ENCODE measurements around the gene KIF6.

KIF6 gene

GRCh38 chr6:39665861-39666260, 59.3 kb downstream of the KIF6 start:
- DNase-seq, result no peak
- ATAC-seq, result no peak

GRCh38 chr6:39664173-39664572, 61.0 kb downstream of the KIF6 start:
- DNase-seq, result no peak
- no peak for ATAC-seq

- DNase-seq (no peak), ATAC-seq (no peak)
Measured at GRCh38 chr6:39657355-39658135, 67.7 kb downstream of the KIF6 start.

- no peak for ATAC-seq
- DNase-seq, result no peak
Measured at GRCh38 chr6:39654121-39654520, 71.1 kb downstream of the KIF6 start.

GRCh38 chr6:39653612-39654011, 71.6 kb downstream of the KIF6 start:
- no peak for ATAC-seq

GRCh38 chr6:39649996-39650395, 75.2 kb downstream of the KIF6 start:
- no peak for DNase-seq
- ATAC-seq, result no peak

More at GRCh38 chr6:39653612-39654011, 71.6 kb downstream of the KIF6 start:
- DNase-seq, result no peak

GRCh38 chr6:39646751-39647420, 78.3 kb downstream of the KIF6 start:
- DNase-seq (no peak), ATAC-seq (no peak)

GRCh38 chr6:39642270-39642669, 82.9 kb downstream of the KIF6 start:
- DNase-seq, result no peak
- ATAC-seq, result no peak

- ATAC-seq (no peak), DNase-seq (no peak)
Measured at GRCh38 chr6:39638126-39638822, 86.9 kb downstream of the KIF6 start.

GRCh38 chr6:39634646-39635341, 90.4 kb downstream of the KIF6 start:
- ATAC-seq (no peak), DNase-seq (no peak)

GRCh38 chr6:39625209-39625608, 100.0 kb downstream of the KIF6 start:
- ATAC-seq (no peak), DNase-seq (no peak)

- DNase-seq, result no peak
- no peak for ATAC-seq
Measured at GRCh38 chr6:39623750-39624149, 101.5 kb downstream of the KIF6 start.

- no peak for DNase-seq
Measured at GRCh38 chr6:39617520-39617919, 107.7 kb downstream of the KIF6 start.

GRCh38 chr6:39617026-39617425, 108.2 kb downstream of the KIF6 start:
- no peak for DNase-seq
- ATAC-seq, result no peak

More at GRCh38 chr6:39617520-39617919, 107.7 kb downstream of the KIF6 start:
- no peak for ATAC-seq

GRCh38 chr6:39615622-39616021, 109.6 kb downstream of the KIF6 start:
- no peak for ATAC-seq
- no peak for DNase-seq

GRCh38 chr6:39614393-39614950, 110.7 kb downstream of the KIF6 start:
- ATAC-seq (no peak), DNase-seq (no peak)

- ATAC-seq, result no peak
- no peak for DNase-seq
Measured at GRCh38 chr6:39610221-39610620, 115.0 kb downstream of the KIF6 start.

- no peak for ATAC-seq
- DNase-seq, result no peak
Measured at GRCh38 chr6:39608652-39609345, 116.4 kb downstream of the KIF6 start.

- DNase-seq (no peak), ATAC-seq (no peak)
Measured at GRCh38 chr6:39602601-39603519, 122.3 kb downstream of the KIF6 start.

GRCh38 chr6:39599973-39600372, 125.2 kb downstream of the KIF6 start:
- ATAC-seq, result no peak
- no peak for DNase-seq
